Measurements from ENCODE around the gene DIPK1C.

DNA sequence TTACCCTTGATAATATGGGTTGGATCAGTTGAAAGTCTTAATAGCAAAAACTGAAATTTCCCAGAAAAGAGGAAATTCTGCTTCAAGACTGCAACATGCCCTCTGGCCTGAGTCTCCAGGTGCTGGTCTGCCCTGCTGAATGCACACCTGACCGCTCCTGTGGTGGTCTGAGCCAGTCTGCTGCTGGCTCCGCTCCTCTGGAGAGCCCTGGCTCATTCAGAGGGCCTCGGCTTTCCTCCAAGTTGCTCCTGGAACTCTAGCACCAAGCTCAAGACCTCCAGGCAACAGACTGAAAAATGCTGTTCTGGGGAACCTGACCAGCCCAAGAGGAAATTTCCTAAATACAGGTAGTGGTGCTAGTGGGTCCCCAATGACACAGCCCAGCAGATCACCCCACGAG is 64.8 kb downstream of the DIPK1C start:
- TF ChIP-seq, protein P1, sequence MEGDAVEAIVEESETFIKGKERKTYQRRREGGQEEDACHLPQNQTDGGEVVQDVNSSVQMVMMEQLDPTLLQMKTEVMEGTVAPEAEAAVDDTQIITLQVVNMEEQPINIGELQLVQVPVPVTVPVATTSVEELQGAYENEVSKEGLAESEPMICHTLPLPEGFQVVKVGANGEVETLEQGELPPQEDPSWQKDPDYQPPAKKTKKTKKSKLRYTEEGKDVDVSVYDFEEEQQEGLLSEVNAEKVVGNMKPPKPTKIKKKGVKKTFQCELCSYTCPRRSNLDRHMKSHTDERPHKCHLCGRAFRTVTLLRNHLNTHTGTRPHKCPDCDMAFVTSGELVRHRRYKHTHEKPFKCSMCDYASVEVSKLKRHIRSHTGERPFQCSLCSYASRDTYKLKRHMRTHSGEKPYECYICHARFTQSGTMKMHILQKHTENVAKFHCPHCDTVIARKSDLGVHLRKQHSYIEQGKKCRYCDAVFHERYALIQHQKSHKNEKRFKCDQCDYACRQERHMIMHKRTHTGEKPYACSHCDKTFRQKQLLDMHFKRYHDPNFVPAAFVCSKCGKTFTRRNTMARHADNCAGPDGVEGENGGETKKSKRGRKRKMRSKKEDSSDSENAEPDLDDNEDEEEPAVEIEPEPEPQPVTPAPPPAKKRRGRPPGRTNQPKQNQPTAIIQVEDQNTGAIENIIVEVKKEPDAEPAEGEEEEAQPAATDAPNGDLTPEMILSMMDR (IDR thresholded peaks at IDR 0.05): no peak
- TF ChIP-seq POLR2A (IDR thresholded peaks at IDR 0.05): no peak

Data from tibial nerve (tissue), 3 donors.